Measurements from ENCODE around the gene DNAJC9.

DNAJC9 gene

GRCh38 chr10:73244866-73245477, 2.1 kb downstream of the DNAJC9 start:
- no peak for DNase-seq (ENCODE audit: low read depth, low spot score)
- CTCF ChIA-PET: no interaction called here
- H3K4me3 ChIP-seq (ENCODE audit: low read depth, low read length): peak overlapping the region; percentile 92
- POLR2A ChIA-PET: interaction anchor here (1.2 kb wide), 1 partner anchor 11 kb away, joined by 4 read pairs; no protein-coding TSS in a partner anchor
- TF ChIP-seq CTCF (IDR thresholded peaks at IDR 0.05; ENCODE audit: insufficient read depth, low read length, missing control alignments): no peak

- H3K4me3 ChIP-seq (ENCODE audit: low read depth, low read length): no peak overlapping the region
- DNase-seq (ENCODE audit: low read depth, low spot score): no peak
- CTCF ChIA-PET: interaction anchor here (2.0 kb wide), 1 partner anchor 24 kb away, joined by 5 read pairs; no protein-coding TSS in a partner anchor
- no peak for TF ChIP-seq CTCF (IDR thresholded peaks at IDR 0.05; ENCODE audit: insufficient read depth, low read length, missing control alignments)
- POLR2A ChIA-PET: no interaction called here
Observed at GRCh38 chr10:73239908-73240307, 7.1 kb downstream of the DNAJC9 start.

- POLR2A ChIA-PET: interaction anchor here (0.6 to 1.2 kb wide), 2 partner anchors 8 to 393 kb away, joined by 3 to 5 read pairs; partner anchors contain the start of gene DNAJC9
Observed at GRCh38 chr10:73238990-73239566, 8.0 kb downstream of the DNAJC9 start.

GRCh38 chr10:73234695-73235094, 12.4 kb downstream of the DNAJC9 start:
- no peak overlapping the region for H3K4me3 ChIP-seq (ENCODE audit: low read depth, low read length)
- no peak for TF ChIP-seq CTCF (IDR thresholded peaks at IDR 0.05; ENCODE audit: insufficient read depth, low read length, missing control alignments)
- ChIA-PET CTCF (interaction anchor here (0.6 to 0.7 kb wide), 2 partner anchors 11 to 304 kb away, joined by 4 to 5 read pairs; no protein-coding TSS in a partner anchor), POLR2A (interaction anchor here (2.1 kb wide), 1 partner anchor 12 kb away, joined by 5 read pairs; the partner anchor contains the start of gene DNAJC9)
- DNase-seq (ENCODE audit: low read depth, low spot score): no peak

More at GRCh38 chr10:73238990-73239566, 8.0 kb downstream of the DNAJC9 start:
- CTCF ChIA-PET: interaction anchor here (0.8 to 1.6 kb wide), 3 partner anchors 13 to 21 kb away, joined by 3 read pairs; no protein-coding TSS in a partner anchor
- no peak for DNase-seq (ENCODE audit: low read depth, low spot score)
- H3K4me3 ChIP-seq (ENCODE audit: low read depth, low read length): no peak overlapping the region
- TF ChIP-seq CTCF (IDR thresholded peaks at IDR 0.05; ENCODE audit: insufficient read depth, low read length, missing control alignments): no peak

GRCh38 chr10:73233883-73234282, 13.2 kb downstream of the DNAJC9 start:
- no peak overlapping the region for H3K4me3 ChIP-seq (ENCODE audit: low read depth, low read length)
- CTCF ChIA-PET: interaction anchor here (0.6 to 1.1 kb wide), 4 partner anchors 10 to 304 kb away, joined by 3 to 5 read pairs (median 4); partner anchors contain the start of gene NUDT13
- TF ChIP-seq CTCF (IDR thresholded peaks at IDR 0.05; ENCODE audit: insufficient read depth, low read length, missing control alignments): no peak
- DNase-seq (ENCODE audit: low read depth, low spot score): no peak
- POLR2A ChIA-PET: interaction anchor here (0.6 to 2.1 kb wide), 2 partner anchors 11 to 13 kb away, joined by 4 to 5 read pairs; partner anchors contain the start of gene DNAJC9

- DNase-seq (ENCODE audit: low read depth, low spot score): no peak
- TF ChIP-seq CTCF (IDR thresholded peaks at IDR 0.05; ENCODE audit: insufficient read depth, low read length, missing control alignments): no peak
- no peak overlapping the region for H3K4me3 ChIP-seq (ENCODE audit: low read depth, low read length)
- ChIA-PET CTCF (no interaction called here), POLR2A (interaction anchor here (2.1 kb wide), 1 partner anchor 14 kb away, joined by 5 read pairs; the partner anchor contains the start of gene DNAJC9)
Observed at GRCh38 chr10:73232887-73233286, 14.2 kb downstream of the DNAJC9 start.
